Ovary (tissue), 9 donors: Measurements from ENCODE around the gene VPS26A. TPM values are rescaled to one million over a fixed set of nuclear protein-coding genes. Genes with fewer than 3 reads are reported as not detected.

Source experiments
- DNase-seq, 5 donors: peaks; one replicate each; pipeline ENCODE4 v3.0.0-alpha.2; 2019 to 2020
- H3K27ac ChIP-seq, 2 donors: fragments of 200-600 bp; one replicate each; pipeline versions ENCODE4 v1.5.1 to v1.8.0; 2019 to 2022
- H3K27me3 ChIP-seq: fragments of 200-600 bp; one replicate; pipeline ENCODE4 v1.8.0; 2022
- H3K36me3 ChIP-seq: fragments of 200-600 bp; sonication (generic); one replicate; pipeline ENCODE4 v1.5.1; 2019
- H3K4me1 ChIP-seq: one replicate; pipeline ENCODE4 v1.8.1; 2013; ENCODE audit warnings: mild to moderate bottlenecking, moderate library complexity; ENCODE audit not compliant: insufficient read depth
- H3K4me3 ChIP-seq: fragments of 200-600 bp; sonication (generic); one replicate; pipeline ENCODE4 v1.5.1; 2017
- H3K9me3 ChIP-seq, 2 donors: fragments of 200-600 bp in 1 of 2; sonication (generic) in 1 of 2; one replicate each; pipeline versions ENCODE4 v1.5.1 to v1.8.1; 2013 to 2019; ENCODE audit warnings: mild to moderate bottlenecking in 1 of 2, moderate library complexity in 1 of 2
- CTCF ChIP-seq, 3 donors: fragments of 450-650 bp in 2 of 3; fragments of 200-600 bp in 1 of 3; IDR thresholded peaks; one replicate each; pipeline versions ENCODE4 v1.5.1 to v1.8.0; 2016 to 2022; ENCODE audit warnings: antibody characterized with exemption in 3 of 3, mild to moderate bottlenecking in 1 of 3
- EP300 ChIP-seq: sonication (generic); formaldehyde crosslinking; IDR thresholded peaks from one replicate; pipeline ENCODE4 v1.6.1; 2017; ENCODE audit warnings: antibody characterized with exemption
- POLR2A ChIP-seq: fragments of 450-650 bp; IDR thresholded peaks from one replicate; pipeline ENCODE4 v1.6.1; 2017; ENCODE audit warnings: antibody characterized with exemption, mild to moderate bottlenecking, moderate library complexity
- WGBS, 3 donors: extraction: QIAGEN DNeasy Blood & Tissue Kit in 1 of 3; methylation state at CpG; one replicate each; pipeline versions ENCODE4 v1.1.5 to v1.1.7; 2013 to 2017; 5-methylcytosine and 5-hydroxymethylcytosine counted together
- intact Hi-C, 4 donors: fragments of 100-400 bp; cut with DNase I; formaldehyde crosslinking; loops; one replicate each; pipeline versions ENCODE4 v1.11.0 to v1.15.1; 2022 to 2023
- polyA plus RNA-seq, 2 donors: library from polyadenylated mRNA; stranded (reverse); fragments of 200-250 nt in 1 of 2; fragments of 350-450 nt in 1 of 2; fragmentation: Illumina TruSeq in 1 of 2; extraction: RNeasy Lipid Tissue Mini Kit (QIAGEN cat#74804) in 1 of 2; gene quantifications; one replicate each; pipeline ENCODE4 v1.2.3, GENCODE V29; 2013 to 2014
- total RNA-seq, 7 donors: library from RNA; depleted of rRNA in 2 of 7; stranded (reverse); fragments of >200 nt in 2 of 7; fragmentation: NEBNext Ultra II Directional in 3 of 7; extraction: Animal tissue kit (Norgen Biotek cat#: 25700) in 3 of 7; gene quantifications; one replicate each; pipeline versions ENCODE4 v1.1.0 to v1.2.4, GENCODE V29; 2016 to 2023
- donor health status: DM: no; HTN: no; CAD: no; lungs with moderate emphysema.
- donor health status: DM: no; HTN: no; CAD: no.
- donor health status: Bipolar disorder and iron deficiency.
- donor health status: DM: yes; HTN: yes; CAD: no.
- donor health status: DM: no; HTN: no; CAD: no.
- donor health status: DM: yes; HTN: yes; CAD: no.

VPS26A gene
- total and polyA plus RNA-seq, 9 donors, result 21.3 to 65.4 (median 44.1) TPM

GRCh38 chr10:69211104-69211503, 87.1 kb downstream of the VPS26A start:
- no peak for TF ChIP-seq CTCF (IDR thresholded peaks at IDR 0.05)
- TF ChIP-seq EP300, result no peak
- no peak for TF ChIP-seq POLR2A
- intact Hi-C loops, result no loop called here
- WGBS, 3 donors, result 42 to 68% (median 47%) methylated on average over 2 of the region's 2 CpGs
- no peak for DNase-seq
- Histone ChIP-seq H3K27me3 (no peaks in the 10 kb centered on the region), H3K9me3 (no peaks in the 10 kb centered on the region), H3K4me1 (no peaks in the 10 kb centered on the region), H3K36me3 (no peaks in the 10 kb centered on the region), H3K27ac (no peak overlapping the region), H3K4me3 (no peak overlapping the region)

- Histone ChIP-seq H3K27me3 (no peaks in the 10 kb centered on the region), H3K9me3 (no peaks in the 10 kb centered on the region), H3K36me3 (no peaks in the 10 kb centered on the region), H3K4me1 (no peaks in the 10 kb centered on the region), H3K4me3 (no peak overlapping the region), H3K27ac (no peak overlapping the region)
- TF ChIP-seq POLR2A, result no peak
- TF ChIP-seq EP300, result no peak
- no peak for TF ChIP-seq CTCF (IDR thresholded peaks at IDR 0.05)
- intact Hi-C loops, result no loop called here
- DNase-seq, result no peak
- 77 to 83% (median 78%) methylated on average over 3 of the region's 3 CpGs for WGBS, 3 donors
Observed at GRCh38 chr10:69211524-69211923, 87.5 kb downstream of the VPS26A start.

- TF ChIP-seq EP300, result no peak
- TF ChIP-seq POLR2A, result no peak
- no peak for TF ChIP-seq CTCF (IDR thresholded peaks at IDR 0.05)
- WGBS, 3 donors, result 37 to 52% (median 42%) methylated on average over 5 of the region's 5 CpGs
- no peaks in the 10 kb centered on the region for H3K27me3 ChIP-seq
Observed at GRCh38 chr10:69213591-69214311, 89.8 kb downstream of the VPS26A start.

DNA sequence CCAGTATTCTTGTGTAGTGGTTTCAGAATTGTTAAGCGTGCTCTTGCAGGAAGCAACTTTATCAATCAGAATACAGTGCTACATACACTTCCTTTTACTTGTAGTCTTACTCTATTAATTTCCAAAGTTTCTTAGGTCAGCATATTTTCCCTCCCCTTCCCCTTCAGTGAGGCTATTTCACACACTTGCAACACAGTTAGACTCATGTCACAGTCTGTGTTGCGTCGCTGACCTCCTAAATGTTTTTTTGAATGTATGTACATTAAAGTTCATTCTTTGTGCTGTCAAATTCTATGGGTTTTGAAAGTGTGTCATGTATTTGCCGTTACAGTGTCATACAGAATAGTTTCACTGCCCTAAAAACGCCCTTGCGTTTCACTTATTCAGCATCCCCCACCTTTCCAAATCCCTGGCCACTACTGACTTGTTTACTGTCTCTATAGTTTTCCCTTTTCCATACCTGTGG, 90.7 kb downstream of the VPS26A start:
- no peak overlapping the region for H3K27ac ChIP-seq
- H3K27me3 ChIP-seq, result no peaks in the 10 kb centered on the region
- no peaks in the 10 kb centered on the region for H3K9me3 ChIP-seq
- H3K4me1 ChIP-seq, result no peaks in the 10 kb centered on the region
- no peak overlapping the region for H3K4me3 ChIP-seq
- TF ChIP-seq CTCF (IDR thresholded peaks at IDR 0.05) (no peak), POLR2A (no peak), EP300 (no peak)
- DNase-seq, result no peak
- intact Hi-C loops, result no loop called here
- WGBS, 3 donors, result 88 to 94% (median 93%) methylated on average over 6 of the region's 6 CpGs
- H3K36me3 ChIP-seq, result no peaks in the 10 kb centered on the region

More at GRCh38 chr10:69213591-69214311, 89.8 kb downstream of the VPS26A start:
- DNase-seq, result no peak
- H3K36me3 ChIP-seq, result no peaks in the 10 kb centered on the region
- H3K9me3 ChIP-seq, result no peaks in the 10 kb centered on the region
- no peaks in the 10 kb centered on the region for H3K4me1 ChIP-seq
- no peak overlapping the region for H3K4me3 ChIP-seq
- intact Hi-C loops, result no loop called here
- no peak overlapping the region for H3K27ac ChIP-seq
